OCI-LY1 (cell line): ENCODE measurements around the gene PDIK1L.

Source experiments
- H2AFZ ChIP-seq: fragments of 200-600 bp; sonication (generic), shearing (Covaris generic); 2 replicates; pipeline ENCODE4 v1.6.0; 2014; ENCODE audit warnings: antibody characterized with exemption, mild to moderate bottlenecking, low read length
- H3F3A ChIP-seq: fragments of 200-600 bp; sonication (generic), shearing (Covaris generic); 2 replicates; pipeline ENCODE4 v1.6.0; 2014; ENCODE audit warnings: mild to moderate bottlenecking, antibody characterized with exemption, low read length, moderate library complexity; ENCODE audit not compliant: insufficient read depth
- H3K27ac ChIP-seq: fragments of 200-600 bp; sonication (generic); 2 replicates; pipeline ENCODE4 v1.5.1; 2014; ENCODE audit warnings: low read length, mixed run types, mild to moderate bottlenecking, low read depth; ENCODE audit not compliant: poor library complexity, severe bottlenecking
- H3K27me3 ChIP-seq: fragments of 200-600 bp; sonication (generic); 2 replicates; pipeline ENCODE4 v1.6.0; 2014; ENCODE audit warnings: antibody characterized with exemption, mild to moderate bottlenecking, low read length, moderate library complexity; ENCODE audit not compliant: insufficient read depth
- H3K36me3 ChIP-seq: fragments of 200-600 bp; sonication (generic); 2 replicates; pipeline ENCODE4 v1.6.1; 2014; ENCODE audit warnings: mild to moderate bottlenecking, antibody characterized with exemption, low read length, moderate library complexity, mixed read lengths; ENCODE audit not compliant: insufficient read depth
- H3K4me1 ChIP-seq: fragments of 200-600 bp; sonication (generic); 2 replicates; pipeline ENCODE4 v1.5.1; 2014; ENCODE audit warnings: mild to moderate bottlenecking, low read length, moderate library complexity; ENCODE audit not compliant: insufficient read depth, severe bottlenecking
- H3K4me2 ChIP-seq: fragments of 200-600 bp; sonication (generic), shearing (Covaris generic); 2 replicates; pipeline ENCODE4 v1.6.1; 2014; ENCODE audit warnings: low read length
- H3K4me3 ChIP-seq: fragments of 200-600 bp; sonication (generic); 2 replicates; pipeline ENCODE4 v1.5.1; 2014; ENCODE audit warnings: low read length, low read depth, mild to moderate bottlenecking, mixed read lengths; ENCODE audit not compliant: poor library complexity, severe bottlenecking
- H3K79me2 ChIP-seq: fragments of 200-600 bp; shearing (Covaris generic); 2 replicates; pipeline ENCODE4 v1.6.1; 2016; ENCODE audit warnings: mixed run types, low read length, mixed read lengths; ENCODE audit not compliant: insufficient read depth
- H3K9ac ChIP-seq: fragments of 200-600 bp; sonication (generic), shearing (Covaris generic); 2 replicates; pipeline ENCODE4 v1.6.1; 2014; ENCODE audit warnings: mild to moderate bottlenecking, low read length, mixed read lengths
- H3K9me2 ChIP-seq: fragments of 200-600 bp; sonication (generic), shearing (Covaris generic); 2 replicates; pipeline ENCODE4 v1.6.1; 2014; ENCODE audit warnings: low read depth, mild to moderate bottlenecking, low read length, mixed read lengths
- H3K9me3 ChIP-seq: fragments of 200-600 bp; shearing (Covaris generic); 2 replicates; pipeline ENCODE4 v1.6.1; 2014; ENCODE audit warnings: low read length, mixed read lengths
- H4K20me1 ChIP-seq: fragments of 200-600 bp; sonication (generic), shearing (Covaris generic); 2 replicates; pipeline ENCODE4 v1.6.0; 2016; ENCODE audit warnings: mild to moderate bottlenecking, low read length; ENCODE audit not compliant: insufficient read depth
- EZH2 ChIP-seq: fragments of 200-600 bp; sonication (generic), shearing (Covaris generic); IDR thresholded peaks from 2 replicates; pipeline ENCODE4 v1.8.0; 2017; ENCODE audit warnings: borderline replicate concordance, mixed run types, mild to moderate bottlenecking, antibody characterized with exemption, low read length, moderate library complexity, mixed read lengths
- TF ChIP-seq, protein P1 (sequence below): fragments of 200-600 bp; sonication (generic), shearing (Covaris generic); IDR thresholded peaks from 2 replicates; pipeline ENCODE4 v1.5.1; 2017; ENCODE audit warnings: mild to moderate bottlenecking, antibody characterized with exemption, low read length, moderate library complexity, mixed read lengths

The PDIK1L gene

GRCh38 chr1:26145041-26145959 is 33.7 kb downstream of the PDIK1L start:
- Histone ChIP-seq H3F3A (no peaks in the 10 kb centered on the region), H3K27me3 (peaks cover 9% of the 10 kb centered on the region; the same call in 1 of the 2 replicates), H3K4me1 (no peaks in the 10 kb centered on the region), H3K9ac (no peak overlapping the region), H3K79me2 (no peaks in the 10 kb centered on the region), H3K9me3 (no peaks in the 10 kb centered on the region), H3K9me2 (no peaks in the 10 kb centered on the region), H3K36me3 (no peaks in the 10 kb centered on the region), H3K27ac (no peak overlapping the region), H2AFZ (no peak overlapping the region), H3K4me2 (no peak overlapping the region), H4K20me1 (no peaks in the 10 kb centered on the region), H3K4me3 (no peak overlapping the region)
- TF ChIP-seq EZH2, result no peak
- TF ChIP-seq, protein P1, sequence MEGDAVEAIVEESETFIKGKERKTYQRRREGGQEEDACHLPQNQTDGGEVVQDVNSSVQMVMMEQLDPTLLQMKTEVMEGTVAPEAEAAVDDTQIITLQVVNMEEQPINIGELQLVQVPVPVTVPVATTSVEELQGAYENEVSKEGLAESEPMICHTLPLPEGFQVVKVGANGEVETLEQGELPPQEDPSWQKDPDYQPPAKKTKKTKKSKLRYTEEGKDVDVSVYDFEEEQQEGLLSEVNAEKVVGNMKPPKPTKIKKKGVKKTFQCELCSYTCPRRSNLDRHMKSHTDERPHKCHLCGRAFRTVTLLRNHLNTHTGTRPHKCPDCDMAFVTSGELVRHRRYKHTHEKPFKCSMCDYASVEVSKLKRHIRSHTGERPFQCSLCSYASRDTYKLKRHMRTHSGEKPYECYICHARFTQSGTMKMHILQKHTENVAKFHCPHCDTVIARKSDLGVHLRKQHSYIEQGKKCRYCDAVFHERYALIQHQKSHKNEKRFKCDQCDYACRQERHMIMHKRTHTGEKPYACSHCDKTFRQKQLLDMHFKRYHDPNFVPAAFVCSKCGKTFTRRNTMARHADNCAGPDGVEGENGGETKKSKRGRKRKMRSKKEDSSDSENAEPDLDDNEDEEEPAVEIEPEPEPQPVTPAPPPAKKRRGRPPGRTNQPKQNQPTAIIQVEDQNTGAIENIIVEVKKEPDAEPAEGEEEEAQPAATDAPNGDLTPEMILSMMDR, result peak; percentile 85

DNA sequence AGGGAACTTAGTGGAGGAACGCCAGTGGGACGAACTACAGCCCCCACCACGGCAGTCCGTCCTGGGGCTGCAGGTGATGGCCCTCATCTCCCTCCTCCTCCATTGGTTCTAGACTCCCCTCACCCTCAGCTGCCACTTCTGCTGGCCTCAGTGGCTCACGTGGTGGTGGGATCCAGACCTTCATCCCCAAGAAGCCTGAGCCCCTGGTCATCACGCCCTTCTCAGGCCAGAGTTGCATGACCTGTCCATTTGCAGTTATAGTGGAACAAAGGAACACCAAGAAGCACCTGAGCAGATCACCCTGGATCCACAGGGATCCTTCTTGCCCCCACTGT is 34.3 kb downstream of the PDIK1L start:
- Histone ChIP-seq H3K4me3 (no peak overlapping the region), H3K9me3 (no peaks in the 10 kb centered on the region), H3K27me3 (peaks cover 9% of the 10 kb centered on the region; the same call in 1 of the 2 replicates), H2AFZ (no peak overlapping the region), H3K9me2 (no peaks in the 10 kb centered on the region), H3K27ac (no peak overlapping the region), H3K4me1 (no peaks in the 10 kb centered on the region), H4K20me1 (no peaks in the 10 kb centered on the region), H3K9ac (no peak overlapping the region), H3K4me2 (no peak overlapping the region), H3F3A (no peaks in the 10 kb centered on the region), H3K36me3 (no peaks in the 10 kb centered on the region), H3K79me2 (no peaks in the 10 kb centered on the region)
- TF ChIP-seq EZH2, result no peak
- TF ChIP-seq, protein P1, result no peak

GRCh38 chr1:26148887-26149286 is 37.3 kb downstream of the PDIK1L start:
- Histone ChIP-seq H3K36me3 (no peaks in the 10 kb centered on the region), H4K20me1 (no peaks in the 10 kb centered on the region), H3K9ac (no peak overlapping the region), H3K27me3 (peaks cover 9% of the 10 kb centered on the region; the same call in 1 of the 2 replicates), H3K4me3 (no peak overlapping the region), H3F3A (no peaks in the 10 kb centered on the region), H3K9me3 (no peaks in the 10 kb centered on the region), H2AFZ (no peak overlapping the region), H3K27ac (no peak overlapping the region), H3K4me2 (no peak overlapping the region), H3K79me2 (no peaks in the 10 kb centered on the region), H3K9me2 (no peaks in the 10 kb centered on the region), H3K4me1 (no peaks in the 10 kb centered on the region)
- no peak for TF ChIP-seq EZH2
- TF ChIP-seq, protein P1, result no peak
